Measurements from ENCODE around the gene STARD7.

GRCh38 chr2:96180521-96180920, 28.1 kb downstream of the STARD7 start:
- TF ChIP-seq POLR2AphosphoS5 (IDR thresholded peaks at IDR 0.05) = no peak
- no peak for TF ChIP-seq CTCF (IDR thresholded peaks at IDR 0.05)
